Measurements from ENCODE around the gene UQCR10.

UQCR10 gene

GRCh38 chr22:29799217-29799680 lies 32.1 kb downstream of the UQCR10 start:
- peak; percentile 70 for DNase-seq

GRCh38 chr22:29801153-29801552 lies 34.0 kb downstream of the UQCR10 start:
- DNase-seq, result no peak

GRCh38 chr22:29801796-29802195 lies 34.6 kb downstream of the UQCR10 start:
- DNase-seq, result no peak

- no peak for DNase-seq
Observed at GRCh38 chr22:29803190-29803589, 36.0 kb downstream of the UQCR10 start.

- no peak for DNase-seq
Observed at GRCh38 chr22:29804985-29805384, 37.8 kb downstream of the UQCR10 start.

- DNase-seq, result no peak
Observed at GRCh38 chr22:29806196-29806595, 39.0 kb downstream of the UQCR10 start.

- no peak for DNase-seq
Observed at GRCh38 chr22:29810216-29810615, 43.0 kb downstream of the UQCR10 start.

- no peak for DNase-seq
Observed at GRCh38 chr22:29811377-29811776, 44.2 kb downstream of the UQCR10 start.

- DNase-seq, result no peak
Observed at GRCh38 chr22:29813126-29813525, 46.0 kb downstream of the UQCR10 start.

- DNase-seq, result no peak
Observed at GRCh38 chr22:29813563-29813962, 46.4 kb downstream of the UQCR10 start.

GRCh38 chr22:29814003-29814402 lies 46.8 kb downstream of the UQCR10 start:
- DNase-seq, result no peak

GRCh38 chr22:29815580-29815979 lies 48.4 kb downstream of the UQCR10 start:
- DNase-seq, result no peak

- DNase-seq, result no peak
Observed at GRCh38 chr22:29816128-29816527, 49.0 kb downstream of the UQCR10 start.

- no peak for DNase-seq
Observed at GRCh38 chr22:29816539-29816938, 49.4 kb downstream of the UQCR10 start.

- no peak for DNase-seq
Observed at GRCh38 chr22:29816980-29817379, 49.8 kb downstream of the UQCR10 start.

GRCh38 chr22:29817724-29818123 lies 50.6 kb downstream of the UQCR10 start:
- DNase-seq, result no peak

- no peak for DNase-seq
Observed at GRCh38 chr22:29819501-29819900, 52.3 kb downstream of the UQCR10 start.
